HCT116 (cell line): ENCODE data around the gene PTPN12.

ENCODE experiments used
- CTCF ChIP-seq, 3 experiments: fragments of 200-600 bp in 1 of 3; sonication (generic) in 1 of 3; IDR thresholded peaks in 2 of 3; conservative IDR thresholded peaks in 1 of 3; 2 replicates each; pipeline ENCODE4 v1.5.1; 2012 to 2017; ENCODE audit warnings: low read depth in 2 of 3, low read length in 2 of 3, antibody characterized with exemption in 1 of 3, borderline replicate concordance in 1 of 3, control low read depth in 1 of 3, mild to moderate bottlenecking in 1 of 3, mixed read lengths in 1 of 3, mixed run types in 1 of 3, moderate library complexity in 1 of 3; ENCODE audit not compliant: insufficient read depth in 1 of 3
- EZH2 ChIP-seq: fragments of 200-600 bp; sonication (generic); IDR thresholded peaks from 2 replicates; pipeline ENCODE4 v1.6.1; 2017; ENCODE audit warnings: antibody characterized with exemption, mixed run types
- EZH2phosphoT487 ChIP-seq: fragments of 200-600 bp; IDR thresholded peaks from 2 replicates; pipeline ENCODE4 v1.6.1; 2018; ENCODE audit warnings: antibody characterized with exemption, borderline replicate concordance
- POLR2AphosphoS5 ChIP-seq: IDR thresholded peaks from 2 replicates; pipeline ENCODE4 v1.6.1; 2011; ENCODE audit warnings: mild to moderate bottlenecking, low read depth, low read length, moderate library complexity
- TF ChIP-seq, protein P1 (sequence below): IDR thresholded peaks from 2 replicates; pipeline ENCODE4 v1.6.1; 2012; ENCODE audit warnings: low read depth
- TF ChIP-seq, protein P2 (sequence below): IDR thresholded peaks from 2 replicates; pipeline ENCODE4 v1.6.1; 2011; ENCODE audit warnings: mild to moderate bottlenecking, low read length, moderate library complexity; ENCODE audit not compliant: insufficient replicate concordance; ENCODE audit errors: extremely low read depth
- TF ChIP-seq, protein P3 (sequence below): IDR thresholded peaks from 2 replicates; pipeline ENCODE4 v1.6.1; 2012

DNA sequence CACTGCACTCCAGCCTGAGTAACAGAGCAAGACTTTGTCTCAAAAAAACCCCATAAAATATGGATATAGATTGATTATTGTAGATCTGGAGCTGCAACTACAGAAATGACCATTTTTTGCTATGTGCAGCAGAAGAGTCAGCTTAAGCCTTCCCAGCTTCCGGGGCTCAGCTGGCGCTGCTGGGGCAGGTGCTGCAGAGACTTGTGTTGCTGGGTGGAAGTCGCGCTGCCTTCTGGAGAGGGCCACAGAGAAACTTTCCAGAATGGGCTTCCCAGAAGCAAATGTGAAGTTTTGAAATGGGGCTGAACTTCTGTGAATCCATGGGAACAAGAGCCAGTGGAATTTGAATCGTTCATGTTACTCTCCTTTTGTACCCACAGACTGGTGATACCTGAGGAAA, 121.8 kb downstream of the PTPN12 start:
- no peak for TF ChIP-seq POLR2AphosphoS5
- TF ChIP-seq CTCF (IDR thresholded peaks at IDR 0.05 in 2 of 3, conservative IDR thresholded peaks at IDR 0.05 in 1 of 3; ENCODE audit: borderline replicate concordance in 1 of 3, insufficient read depth in 1 of 3, low read depth in 2 of 3, low read length in 2 of 3), result no peak
- TF ChIP-seq, protein P1, sequence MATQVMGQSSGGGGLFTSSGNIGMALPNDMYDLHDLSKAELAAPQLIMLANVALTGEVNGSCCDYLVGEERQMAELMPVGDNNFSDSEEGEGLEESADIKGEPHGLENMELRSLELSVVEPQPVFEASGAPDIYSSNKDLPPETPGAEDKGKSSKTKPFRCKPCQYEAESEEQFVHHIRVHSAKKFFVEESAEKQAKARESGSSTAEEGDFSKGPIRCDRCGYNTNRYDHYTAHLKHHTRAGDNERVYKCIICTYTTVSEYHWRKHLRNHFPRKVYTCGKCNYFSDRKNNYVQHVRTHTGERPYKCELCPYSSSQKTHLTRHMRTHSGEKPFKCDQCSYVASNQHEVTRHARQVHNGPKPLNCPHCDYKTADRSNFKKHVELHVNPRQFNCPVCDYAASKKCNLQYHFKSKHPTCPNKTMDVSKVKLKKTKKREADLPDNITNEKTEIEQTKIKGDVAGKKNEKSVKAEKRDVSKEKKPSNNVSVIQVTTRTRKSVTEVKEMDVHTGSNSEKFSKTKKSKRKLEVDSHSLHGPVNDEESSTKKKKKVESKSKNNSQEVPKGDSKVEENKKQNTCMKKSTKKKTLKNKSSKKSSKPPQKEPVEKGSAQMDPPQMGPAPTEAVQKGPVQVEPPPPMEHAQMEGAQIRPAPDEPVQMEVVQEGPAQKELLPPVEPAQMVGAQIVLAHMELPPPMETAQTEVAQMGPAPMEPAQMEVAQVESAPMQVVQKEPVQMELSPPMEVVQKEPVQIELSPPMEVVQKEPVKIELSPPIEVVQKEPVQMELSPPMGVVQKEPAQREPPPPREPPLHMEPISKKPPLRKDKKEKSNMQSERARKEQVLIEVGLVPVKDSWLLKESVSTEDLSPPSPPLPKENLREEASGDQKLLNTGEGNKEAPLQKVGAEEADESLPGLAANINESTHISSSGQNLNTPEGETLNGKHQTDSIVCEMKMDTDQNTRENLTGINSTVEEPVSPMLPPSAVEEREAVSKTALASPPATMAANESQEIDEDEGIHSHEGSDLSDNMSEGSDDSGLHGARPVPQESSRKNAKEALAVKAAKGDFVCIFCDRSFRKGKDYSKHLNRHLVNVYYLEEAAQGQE, result no peak
- TF ChIP-seq, protein P2, sequence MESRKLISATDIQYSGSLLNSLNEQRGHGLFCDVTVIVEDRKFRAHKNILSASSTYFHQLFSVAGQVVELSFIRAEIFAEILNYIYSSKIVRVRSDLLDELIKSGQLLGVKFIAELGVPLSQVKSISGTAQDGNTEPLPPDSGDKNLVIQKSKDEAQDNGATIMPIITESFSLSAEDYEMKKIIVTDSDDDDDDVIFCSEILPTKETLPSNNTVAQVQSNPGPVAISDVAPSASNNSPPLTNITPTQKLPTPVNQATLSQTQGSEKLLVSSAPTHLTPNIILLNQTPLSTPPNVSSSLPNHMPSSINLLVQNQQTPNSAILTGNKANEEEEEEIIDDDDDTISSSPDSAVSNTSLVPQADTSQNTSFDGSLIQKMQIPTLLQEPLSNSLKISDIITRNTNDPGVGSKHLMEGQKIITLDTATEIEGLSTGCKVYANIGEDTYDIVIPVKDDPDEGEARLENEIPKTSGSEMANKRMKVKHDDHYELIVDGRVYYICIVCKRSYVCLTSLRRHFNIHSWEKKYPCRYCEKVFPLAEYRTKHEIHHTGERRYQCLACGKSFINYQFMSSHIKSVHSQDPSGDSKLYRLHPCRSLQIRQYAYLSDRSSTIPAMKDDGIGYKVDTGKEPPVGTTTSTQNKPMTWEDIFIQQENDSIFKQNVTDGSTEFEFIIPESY, result no peak
- TF ChIP-seq, protein P3, sequence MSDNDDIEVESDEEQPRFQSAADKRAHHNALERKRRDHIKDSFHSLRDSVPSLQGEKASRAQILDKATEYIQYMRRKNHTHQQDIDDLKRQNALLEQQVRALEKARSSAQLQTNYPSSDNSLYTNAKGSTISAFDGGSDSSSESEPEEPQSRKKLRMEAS, result no peak
- no peak for TF ChIP-seq EZH2phosphoT487
- TF ChIP-seq EZH2, result no peak
